HG03432 (cell line): ENCODE data around the gene AKR1C4.

ENCODE experiments used
- ATAC-seq: cut with Tn5 transposase; IDR thresholded peaks from one replicate; pipeline ENCODE4 v1.9.1; 2021; ENCODE audit warnings: mild to moderate bottlenecking, moderate library complexity; ENCODE audit not compliant: unreplicated experiment

The AKR1C4 gene

GRCh38 chr10:5265139-5265538, 68.5 kb downstream of the AKR1C4 start:
- no peak for ATAC-seq

GRCh38 chr10:5266351-5266750, 69.7 kb downstream of the AKR1C4 start:
- ATAC-seq: no peak

GRCh38 chr10:5266804-5267203, 70.2 kb downstream of the AKR1C4 start:
- ATAC-seq: no peak

DNA sequence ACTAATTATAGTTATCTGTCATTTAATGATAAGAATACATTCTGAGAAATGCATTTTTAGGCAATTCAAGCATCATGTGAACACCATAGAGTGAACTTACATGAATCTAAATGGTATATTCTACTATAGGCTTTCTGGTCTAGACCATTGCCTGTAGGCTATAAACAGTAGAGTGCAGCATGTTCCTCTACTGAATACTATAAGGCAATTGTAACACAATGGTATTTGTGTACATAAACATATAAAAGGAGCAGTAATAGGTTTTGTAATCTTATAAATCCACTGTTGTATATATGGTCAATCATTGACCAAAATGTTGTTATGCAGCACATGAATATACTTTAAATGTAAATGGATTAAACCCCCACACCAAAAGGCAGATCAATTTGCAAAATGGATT, 71.6 kb downstream of the AKR1C4 start:
- ATAC-seq: no peak
